ENCODE measurements around the gene CCNB1. TPM values are rescaled to one million over a fixed set of nuclear protein-coding genes. Genes with fewer than 3 reads are reported as not detected.

CCNB1 gene
- polyA plus RNA-seq, 1 donor from 2014 or later = 13.0 TPM

GRCh38 chr5:69130241-69130640 lies 36.7 kb upstream of the CCNB1 start:
- H3K9ac ChIP-seq (ENCODE audit: low read length) = no peak overlapping the region
- H3K27me3 ChIP-seq (ENCODE audit: insufficient read depth, low read depth, low read length) = no peaks in the 10 kb centered on the region
- no peaks in the 10 kb centered on the region for H3F3A ChIP-seq (ENCODE audit: insufficient read depth, low read length, poor library complexity, severe bottlenecking)
- TF ChIP-seq CTCF (IDR thresholded peaks at IDR 0.05; ENCODE audit: poor library complexity, severe bottlenecking) = no peak
- TF ChIP-seq MXI1 (conservative IDR thresholded peaks at IDR 0.05; ENCODE audit: poor library complexity, severe bottlenecking) = no peak
- no peak for TF ChIP-seq POLR2AphosphoS5 (IDR thresholded peaks at IDR 0.05)
- TF ChIP-seq EP300 (conservative IDR thresholded peaks at IDR 0.05; ENCODE audit: poor library complexity, severe bottlenecking) = no peak
- TF ChIP-seq RAD21 (conservative IDR thresholded peaks at IDR 0.05) = no peak
- no peak for TF ChIP-seq EZH2 (IDR thresholded peaks at IDR 0.05; ENCODE audit: borderline replicate concordance, insufficient read depth, low read length, poor library complexity, severe bottlenecking)
- no peak for TF ChIP-seq SMC3 (conservative IDR thresholded peaks at IDR 0.05; ENCODE audit: poor library complexity)
- TF ChIP-seq TAF1 (IDR thresholded peaks at IDR 0.05; ENCODE audit: low read depth) = no peak
- TF ChIP-seq REST (IDR thresholded peaks at IDR 0.05; ENCODE audit: borderline replicate concordance) = no peak
- H3K27ac ChIP-seq (ENCODE audit: low read length) = no peak overlapping the region
- H3K36me3 ChIP-seq (ENCODE audit: insufficient read depth, low read length) = peaks cover 11% of the 10 kb centered on the region
- H3K9me3 ChIP-seq (ENCODE audit: low read length) = no peaks in the 10 kb centered on the region
- no peaks in the 10 kb centered on the region for H3K9me2 ChIP-seq (ENCODE audit: insufficient read depth, low read length)
- no peak overlapping the region for H3K4me3 ChIP-seq (ENCODE audit: low read length)
- no peaks in the 10 kb centered on the region for H3K79me2 ChIP-seq (replicated peaks; ENCODE audit: insufficient read depth, low read length)
- H3K4me2 ChIP-seq (ENCODE audit: low read length) = no peak overlapping the region
- H4K20me1 ChIP-seq (ENCODE audit: insufficient read depth) = no peaks in the 10 kb centered on the region
- H2AFZ ChIP-seq (ENCODE audit: low read depth, low read length) = no peak overlapping the region

GRCh38 chr5:69131304-69131703 lies 35.6 kb upstream of the CCNB1 start:
- Histone ChIP-seq H3K4me2 (ENCODE audit: low read length) (no peak overlapping the region), H3K9me2 (ENCODE audit: insufficient read depth, low read length) (no peaks in the 10 kb centered on the region), H3K36me3 (ENCODE audit: insufficient read depth, low read length) (peaks cover 11% of the 10 kb centered on the region), H3K27me3 (ENCODE audit: insufficient read depth, low read depth, low read length) (no peaks in the 10 kb centered on the region), H2AFZ (ENCODE audit: low read depth, low read length) (no peak overlapping the region), H3K9ac (ENCODE audit: low read length) (no peak overlapping the region), H3F3A (ENCODE audit: insufficient read depth, low read length, poor library complexity, severe bottlenecking) (no peaks in the 10 kb centered on the region), H4K20me1 (ENCODE audit: insufficient read depth) (no peaks in the 10 kb centered on the region), H3K4me3 (ENCODE audit: low read length) (no peak overlapping the region), H3K79me2 (replicated peaks; ENCODE audit: insufficient read depth, low read length) (no peaks in the 10 kb centered on the region), H3K9me3 (ENCODE audit: low read length) (no peaks in the 10 kb centered on the region), H3K27ac (ENCODE audit: low read length) (no peak overlapping the region)
- no peak for TF ChIP-seq TAF1 (IDR thresholded peaks at IDR 0.05; ENCODE audit: low read depth)
- TF ChIP-seq EZH2 (IDR thresholded peaks at IDR 0.05; ENCODE audit: borderline replicate concordance, insufficient read depth, low read length, poor library complexity, severe bottlenecking) = no peak
- no peak for TF ChIP-seq REST (IDR thresholded peaks at IDR 0.05; ENCODE audit: borderline replicate concordance)
- no peak for TF ChIP-seq MXI1 (conservative IDR thresholded peaks at IDR 0.05; ENCODE audit: poor library complexity, severe bottlenecking)
- no peak for TF ChIP-seq POLR2AphosphoS5 (IDR thresholded peaks at IDR 0.05)
- no peak for TF ChIP-seq EP300 (conservative IDR thresholded peaks at IDR 0.05; ENCODE audit: poor library complexity, severe bottlenecking)
- no peak for TF ChIP-seq RAD21 (conservative IDR thresholded peaks at IDR 0.05)
- no peak for TF ChIP-seq CTCF (IDR thresholded peaks at IDR 0.05; ENCODE audit: poor library complexity, severe bottlenecking)
- TF ChIP-seq SMC3 (conservative IDR thresholded peaks at IDR 0.05; ENCODE audit: poor library complexity) = no peak

Measured in neural cell (in vitro differentiated cells).